SK-N-SH (cell line): ENCODE data around the gene MARF1.

Experiments used
- CTCF ChIP-seq: fragments of 200-600 bp; sonication (generic); IDR thresholded peaks from 2 replicates; pipeline ENCODE4 v1.6.1; 2017; ENCODE audit warnings: antibody characterized with exemption, mild to moderate bottlenecking, moderate library complexity
- EP300 ChIP-seq, 2 experiments: IDR thresholded peaks; 2 replicates each; pipeline versions ENCODE4 v1.4.0 to v1.6.1; 2012; ENCODE audit warnings: borderline replicate concordance in 1 of 2, low read depth in 1 of 2, low read length in 1 of 2
- EZH2phosphoT487 ChIP-seq: fragments of 200-600 bp; sonication (generic); IDR thresholded peaks from 2 replicates; pipeline ENCODE4 v1.6.1; 2017; ENCODE audit warnings: low read depth, mixed run types, mild to moderate bottlenecking, antibody characterized with exemption, moderate library complexity, borderline replicate concordance
- FOXM1 ChIP-seq: IDR thresholded peaks from 2 replicates; pipeline ENCODE4 v1.4.0; 2012; ENCODE audit warnings: low read depth, mild to moderate bottlenecking
- GABPA ChIP-seq: IDR thresholded peaks from 2 replicates; pipeline ENCODE4 v1.4.0; 2012; ENCODE audit warnings: low read depth, mild to moderate bottlenecking
- GATA2 ChIP-seq: sonication (generic); formaldehyde crosslinking; IDR thresholded peaks from 2 replicates; pipeline ENCODE4 v1.5.0; 2020; ENCODE audit warnings: mild to moderate bottlenecking, missing genetic modification reagents
- JUND ChIP-seq: IDR thresholded peaks from 2 replicates; pipeline ENCODE4 v1.4.0; 2012
- MAX ChIP-seq: IDR thresholded peaks from 2 replicates; pipeline ENCODE4 v1.4.0; 2012; ENCODE audit warnings: low read depth
- NFIC ChIP-seq: IDR thresholded peaks from 2 replicates; pipeline ENCODE4 v1.4.0; 2012; ENCODE audit warnings: borderline replicate concordance
- POLR2AphosphoS5 ChIP-seq: IDR thresholded peaks from 2 replicates; pipeline ENCODE4 v1.6.1; 2012; ENCODE audit warnings: low read depth, low read length
- RAD21 ChIP-seq: IDR thresholded peaks from 2 replicates; pipeline ENCODE4 v1.6.1; 2012; ENCODE audit warnings: mild to moderate bottlenecking, low read length
- RFX5 ChIP-seq: IDR thresholded peaks from 2 replicates; pipeline ENCODE4 v1.6.1; 2012; ENCODE audit warnings: mild to moderate bottlenecking, improper control_type of control experiment, low read length
- TAF1 ChIP-seq: IDR thresholded peaks from 2 replicates; pipeline ENCODE4 v1.6.1; 2012; ENCODE audit warnings: low read depth, mild to moderate bottlenecking, low read length, moderate library complexity, borderline replicate concordance
- ZBTB33 ChIP-seq: IDR thresholded peaks from 2 replicates; pipeline ENCODE4 v1.4.0; 2012; ENCODE audit warnings: low read depth, borderline replicate concordance

- no peak for TF ChIP-seq RAD21
- TF ChIP-seq JUND: no peak
- no peak for TF ChIP-seq GABPA
- no peak for TF ChIP-seq ZBTB33
- no peak for TF ChIP-seq POLR2AphosphoS5
- TF ChIP-seq CTCF: no peak
- no peak for TF ChIP-seq TAF1
- TF ChIP-seq EP300 (IDR thresholded peaks at IDR 0.05; ENCODE audit: borderline replicate concordance in 1 of 2, low read depth in 1 of 2, low read length in 1 of 2): no peak
- no peak for TF ChIP-seq NFIC
- no peak for TF ChIP-seq FOXM1
- no peak for TF ChIP-seq EZH2phosphoT487
- no peak for TF ChIP-seq GATA2 (CRISPR knock-in tag)
- no peak for TF ChIP-seq MAX
- no peak for TF ChIP-seq RFX5
Measured at GRCh38 chr16:15586716-15587115, 56.2 kb downstream of the MARF1 start.
